ENCODE data around the gene HP1BP3. TPM values are rescaled to one million over a fixed set of nuclear protein-coding genes. Genes with fewer than 3 reads are reported as not detected.

Gene HP1BP3
- total and polyA plus RNA-seq, 12 donors, result 54.4 to 148 (median 129) TPM

DNA sequence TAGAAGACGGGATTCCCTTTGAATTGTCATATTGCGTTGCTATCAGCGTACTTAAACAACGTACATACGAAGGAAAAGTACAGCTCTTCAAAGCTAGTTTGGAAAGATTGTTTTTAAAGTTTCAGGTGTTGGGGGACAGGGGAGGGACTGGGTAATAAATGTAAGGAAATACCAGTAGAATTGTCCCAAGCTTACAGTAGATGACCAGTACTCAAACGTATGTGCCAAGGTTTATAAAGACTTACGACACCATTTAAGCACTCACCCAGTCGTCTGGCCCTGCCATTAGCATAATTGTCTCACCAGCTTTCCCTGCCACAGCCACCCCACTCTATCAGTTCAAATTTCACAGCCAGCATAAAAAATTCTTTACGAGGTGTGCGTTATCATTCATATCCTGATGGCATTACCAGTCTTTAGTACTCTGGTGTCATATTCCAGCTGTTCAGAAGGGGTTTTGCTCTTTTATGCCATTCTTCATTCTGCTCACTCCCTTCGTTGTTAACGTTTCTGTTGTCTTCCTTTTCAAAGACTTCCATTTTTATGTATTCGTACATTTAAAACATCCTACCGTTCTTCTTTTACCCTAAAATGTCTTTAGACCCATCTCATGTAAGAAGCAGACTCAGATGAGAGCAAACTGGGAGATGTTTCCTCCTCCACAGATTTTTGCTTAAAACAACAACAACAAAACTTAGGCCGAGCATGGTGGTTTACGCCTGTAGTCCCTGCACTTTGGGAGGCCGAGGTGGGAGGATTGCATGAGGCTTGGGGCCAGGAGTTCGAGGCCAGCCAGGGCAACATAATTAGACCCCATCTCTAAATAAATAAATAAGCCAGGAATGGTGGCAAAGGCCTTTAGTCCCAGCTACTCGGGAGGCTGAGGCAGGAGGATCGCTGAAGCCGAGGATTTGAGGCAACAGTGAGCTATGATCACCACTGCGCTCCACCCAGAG is 1.0 kb upstream of the HP1BP3 start:
- WGBS, 2 donors, result 44 to 47% methylated on average over 22 of the region's 22 CpGs
- intact Hi-C loops (cut with DNase I), result loop anchor here in 2 of 10 donors (10.0 kb wide), 2 partner anchors 93 to 407 kb away; no protein-coding TSS in a partner anchor

GRCh38 chr1:20786253-20787028 is 666 bp downstream of the HP1BP3 start:
- DNase-seq, result peak; percentile 93 to 97
- Histone ChIP-seq H3K4me1 (peaks cover 0 to 52% (median 38%) of the 10 kb centered on the region in 9 donors), H3K36me3 (no peaks in the 10 kb centered on the region), H3K27ac (peak overlapping the region; percentile 90 to 99 (median 98)), H3K27me3 (no peaks in the 10 kb centered on the region), H3K9me3 (no peaks in the 10 kb centered on the region), H3K4me3 (peak overlapping the region; percentile 63 to 99 (median 94))
- peak; percentile 94 to 97 (median 96) for ATAC-seq
- TF ChIP-seq, protein P1, sequence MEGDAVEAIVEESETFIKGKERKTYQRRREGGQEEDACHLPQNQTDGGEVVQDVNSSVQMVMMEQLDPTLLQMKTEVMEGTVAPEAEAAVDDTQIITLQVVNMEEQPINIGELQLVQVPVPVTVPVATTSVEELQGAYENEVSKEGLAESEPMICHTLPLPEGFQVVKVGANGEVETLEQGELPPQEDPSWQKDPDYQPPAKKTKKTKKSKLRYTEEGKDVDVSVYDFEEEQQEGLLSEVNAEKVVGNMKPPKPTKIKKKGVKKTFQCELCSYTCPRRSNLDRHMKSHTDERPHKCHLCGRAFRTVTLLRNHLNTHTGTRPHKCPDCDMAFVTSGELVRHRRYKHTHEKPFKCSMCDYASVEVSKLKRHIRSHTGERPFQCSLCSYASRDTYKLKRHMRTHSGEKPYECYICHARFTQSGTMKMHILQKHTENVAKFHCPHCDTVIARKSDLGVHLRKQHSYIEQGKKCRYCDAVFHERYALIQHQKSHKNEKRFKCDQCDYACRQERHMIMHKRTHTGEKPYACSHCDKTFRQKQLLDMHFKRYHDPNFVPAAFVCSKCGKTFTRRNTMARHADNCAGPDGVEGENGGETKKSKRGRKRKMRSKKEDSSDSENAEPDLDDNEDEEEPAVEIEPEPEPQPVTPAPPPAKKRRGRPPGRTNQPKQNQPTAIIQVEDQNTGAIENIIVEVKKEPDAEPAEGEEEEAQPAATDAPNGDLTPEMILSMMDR (IDR thresholded peaks at IDR 0.05), result no peak
- intact Hi-C loops (cut with DNase I), result loop anchor here in 2 of 10 donors (10.0 kb wide), 2 partner anchors 92 to 408 kb away; no protein-coding TSS in a partner anchor
- WGBS, 2 donors, result 0% methylated on average over 90 to 102 of the region's 102 CpGs

More for the DNA sequence above, 1.0 kb upstream of the HP1BP3 start:
- no peaks in the 10 kb centered on the region for H3K27me3 ChIP-seq
- H3K4me3 ChIP-seq, result peak overlapping the region; percentile 63 to 99 (median 94)
- peaks cover 0 to 36% (median 34%) of the 10 kb centered on the region in 9 donors for H3K4me1 ChIP-seq
- H3K36me3 ChIP-seq, result no peaks in the 10 kb centered on the region
- no peaks in the 10 kb centered on the region for H3K9me3 ChIP-seq
- ATAC-seq (no peak), DNase-seq (no peak)
- TF ChIP-seq, protein P1 (IDR thresholded peaks at IDR 0.05), result no peak
- peak overlapping the region; percentile 90 to 99 (median 98) for H3K27ac ChIP-seq

DNA sequence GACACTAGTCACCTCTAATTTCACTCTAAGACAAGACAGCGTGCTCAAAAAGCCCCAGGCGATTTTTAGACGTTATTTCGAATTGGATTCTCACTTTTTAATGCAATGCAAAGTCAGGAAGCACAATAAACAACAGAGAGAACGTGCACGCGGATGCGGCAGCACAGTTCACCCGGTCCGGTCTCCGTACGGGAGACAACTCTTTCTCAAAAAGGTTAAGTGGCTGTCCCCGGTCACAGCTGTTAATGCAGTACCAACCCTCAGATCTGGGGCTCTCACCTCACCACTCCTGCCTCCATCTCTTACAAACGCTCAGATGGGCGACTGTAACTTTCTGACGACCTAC is 1.2 kb downstream of the HP1BP3 start:
- no peak for DNase-seq
- WGBS, 2 donors, result 0% methylated on average over 16 of the region's 16 CpGs
- peak overlapping the region; percentile 90 to 99 (median 98) for H3K27ac ChIP-seq
- ATAC-seq, result peak in 5 of 8 donors; percentile 1 to 9 (median 3)
- intact Hi-C loops (cut with DNase I), result loop anchor here in 2 of 10 donors (10.0 kb wide), 2 partner anchors 91 to 409 kb away; no protein-coding TSS in a partner anchor
- TF ChIP-seq, protein P1 (IDR thresholded peaks at IDR 0.05), result no peak
- H3K4me1 ChIP-seq, result peaks cover 0 to 58% (median 44%) of the 10 kb centered on the region in 9 donors
- no peaks in the 10 kb centered on the region for H3K27me3 ChIP-seq
- no peaks in the 10 kb centered on the region for H3K36me3 ChIP-seq
- peak overlapping the region; percentile 63 to 99 (median 94) for H3K4me3 ChIP-seq
- no peaks in the 10 kb centered on the region for H3K9me3 ChIP-seq

GRCh38 chr1:20775700-20776099 is 11.4 kb downstream of the HP1BP3 start:
- intact Hi-C loops (cut with DNase I), result loop anchor here in 1 of 10 donors (5.0 kb wide), 1 partner anchor 33 kb away; no protein-coding TSS in a partner anchor
- Histone ChIP-seq H3K4me3 (no peak overlapping the region), H3K4me1 (peaks cover 0 to 31% (median 13%) of the 10 kb centered on the region in 9 donors), H3K27ac (no peak overlapping the region), H3K9me3 (no peaks in the 10 kb centered on the region), H3K27me3 (no peaks in the 10 kb centered on the region), H3K36me3 (peaks cover 0 to 96% (median 33%) of the 10 kb centered on the region in 9 donors)
- TF ChIP-seq, protein P1 (IDR thresholded peaks at IDR 0.05), result no peak
- WGBS, 2 donors, result 92 to 93% methylated on average over 4 of the region's 4 CpGs
- DNase-seq (no peak), ATAC-seq (no peak)
